Retinal pigment epithelial cell (primary cell): ENCODE results near the gene CELSR3.

Experiments
- DNase-seq: peaks from one replicate; pipeline ENCODE4 v3.0.0-alpha.2; 2010; ENCODE audit warnings: low read depth
- H3K4me3 ChIP-seq: 2 replicates; pipeline ENCODE4 v1.5.1; 2011; ENCODE audit warnings: mild to moderate bottlenecking, low read length, control low read depth, moderate library complexity
- CTCF ChIP-seq: conservative IDR thresholded peaks from 2 replicates; pipeline ENCODE4 v1.5.1; 2011; ENCODE audit warnings: low read depth, low read length, control low read depth, inconsistent platforms

CELSR3 gene

DNA sequence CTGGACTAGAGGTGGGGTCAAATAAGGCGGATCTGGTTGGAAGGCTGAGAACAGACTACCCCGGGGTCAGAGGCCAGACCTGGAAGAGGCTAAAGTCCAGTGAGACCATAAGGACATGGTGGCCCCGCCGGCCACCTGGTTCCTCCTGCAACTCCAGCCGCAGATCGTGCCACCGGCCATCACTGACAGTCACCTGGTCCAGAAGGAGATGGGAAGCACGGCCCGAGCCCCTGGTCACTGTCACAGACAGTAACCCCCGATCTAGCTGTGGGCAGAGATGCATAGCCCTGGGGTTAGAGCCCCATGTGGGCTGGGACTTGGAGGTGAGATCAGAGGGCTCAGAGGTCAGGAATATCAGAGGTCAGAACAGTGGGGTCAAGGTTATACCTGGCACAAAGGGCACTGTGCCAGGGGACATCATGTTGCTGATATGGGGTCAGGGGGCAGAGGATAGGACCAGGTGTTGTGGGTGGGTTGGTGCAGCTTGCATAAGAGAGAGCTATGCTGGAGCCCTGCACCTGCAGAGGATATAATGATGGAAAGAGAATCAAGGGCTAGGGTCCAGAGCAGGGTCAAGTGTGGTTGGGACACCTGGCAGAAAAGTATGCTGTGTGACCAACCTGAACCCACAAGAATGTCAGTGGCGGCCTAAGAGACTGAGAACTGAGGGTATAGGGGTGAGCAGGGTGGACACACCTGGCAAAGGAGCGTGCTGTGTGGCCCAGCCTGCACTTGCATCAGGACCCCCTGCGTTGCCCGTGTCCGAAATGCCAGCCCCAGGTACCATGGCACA, 9.6 kb downstream of the CELSR3 start:
- DNase-seq: no peak
- H3K4me3 ChIP-seq: no peak overlapping the region
- no peak for TF ChIP-seq CTCF

DNA sequence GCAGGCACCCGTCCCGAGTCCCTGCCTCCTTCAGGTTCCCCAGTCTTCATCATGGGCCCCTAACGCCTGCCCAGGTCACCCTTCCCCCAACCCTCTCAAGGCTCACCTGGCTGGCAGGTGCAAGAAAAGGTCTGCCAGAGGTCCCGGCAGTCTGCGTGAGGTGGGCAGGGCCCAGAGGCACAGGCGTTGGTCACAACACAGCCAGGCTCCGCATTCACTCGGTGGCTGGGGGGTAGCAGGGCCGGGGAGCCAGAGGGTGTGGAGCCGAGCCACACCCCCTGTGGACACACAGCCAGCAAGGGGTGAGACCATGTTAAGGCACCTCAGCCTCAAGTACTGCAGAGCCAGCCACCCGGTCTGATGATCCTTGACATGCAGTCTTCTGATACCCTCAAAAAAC, 10.9 kb downstream of the CELSR3 start:
- no peak for TF ChIP-seq CTCF
- no peak for DNase-seq
- H3K4me3 ChIP-seq: no peak overlapping the region

DNA sequence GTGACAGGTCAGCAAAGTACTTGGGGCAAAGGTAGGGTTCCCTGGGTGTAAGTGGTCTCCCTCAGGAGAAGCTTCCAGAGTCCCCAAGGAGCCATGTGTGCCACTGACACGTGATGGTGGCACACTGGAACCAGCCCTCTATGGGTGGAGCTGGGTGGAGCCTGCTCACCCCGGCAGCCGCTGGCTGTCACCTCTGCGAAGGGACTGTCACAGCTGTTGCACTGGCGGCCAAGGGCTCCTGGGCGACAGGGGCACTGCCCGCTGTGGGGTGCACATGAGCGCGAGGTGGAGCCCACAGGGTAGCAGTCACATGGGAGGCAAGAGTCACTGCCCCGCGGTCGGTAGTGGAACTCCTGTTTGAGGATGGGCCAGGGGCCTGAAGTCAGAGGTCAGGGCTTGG, 12.0 kb downstream of the CELSR3 start:
- no peak overlapping the region for H3K4me3 ChIP-seq
- TF ChIP-seq CTCF: no peak
- no peak for DNase-seq

- no peak for TF ChIP-seq CTCF
- no peak overlapping the region for H3K4me3 ChIP-seq
- no peak for DNase-seq
Observed at GRCh38 chr3:48648188-48648850, 14.4 kb downstream of the CELSR3 start.

DNA sequence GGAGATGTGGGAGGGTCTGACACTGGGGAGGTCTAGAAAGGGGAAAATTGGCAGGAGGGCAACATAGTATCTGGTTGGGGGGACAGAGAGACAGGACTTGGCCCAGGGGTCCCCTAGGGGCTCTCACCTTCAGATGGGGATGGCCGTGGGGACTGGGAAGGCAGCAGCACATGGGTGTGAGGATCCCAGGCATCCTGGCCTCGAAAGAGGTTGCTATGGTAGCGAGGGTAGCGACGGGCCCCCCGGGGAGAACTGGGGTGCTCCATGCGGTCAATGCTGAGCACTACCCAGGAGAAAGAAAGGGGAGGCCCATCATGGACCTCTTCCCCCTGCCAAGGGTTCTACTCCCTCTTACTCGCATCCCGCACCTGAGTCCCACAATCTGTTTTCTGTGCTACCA, 15.0 kb downstream of the CELSR3 start:
- no peak for DNase-seq
- no peak for TF ChIP-seq CTCF
- H3K4me3 ChIP-seq: no peak overlapping the region

DNA sequence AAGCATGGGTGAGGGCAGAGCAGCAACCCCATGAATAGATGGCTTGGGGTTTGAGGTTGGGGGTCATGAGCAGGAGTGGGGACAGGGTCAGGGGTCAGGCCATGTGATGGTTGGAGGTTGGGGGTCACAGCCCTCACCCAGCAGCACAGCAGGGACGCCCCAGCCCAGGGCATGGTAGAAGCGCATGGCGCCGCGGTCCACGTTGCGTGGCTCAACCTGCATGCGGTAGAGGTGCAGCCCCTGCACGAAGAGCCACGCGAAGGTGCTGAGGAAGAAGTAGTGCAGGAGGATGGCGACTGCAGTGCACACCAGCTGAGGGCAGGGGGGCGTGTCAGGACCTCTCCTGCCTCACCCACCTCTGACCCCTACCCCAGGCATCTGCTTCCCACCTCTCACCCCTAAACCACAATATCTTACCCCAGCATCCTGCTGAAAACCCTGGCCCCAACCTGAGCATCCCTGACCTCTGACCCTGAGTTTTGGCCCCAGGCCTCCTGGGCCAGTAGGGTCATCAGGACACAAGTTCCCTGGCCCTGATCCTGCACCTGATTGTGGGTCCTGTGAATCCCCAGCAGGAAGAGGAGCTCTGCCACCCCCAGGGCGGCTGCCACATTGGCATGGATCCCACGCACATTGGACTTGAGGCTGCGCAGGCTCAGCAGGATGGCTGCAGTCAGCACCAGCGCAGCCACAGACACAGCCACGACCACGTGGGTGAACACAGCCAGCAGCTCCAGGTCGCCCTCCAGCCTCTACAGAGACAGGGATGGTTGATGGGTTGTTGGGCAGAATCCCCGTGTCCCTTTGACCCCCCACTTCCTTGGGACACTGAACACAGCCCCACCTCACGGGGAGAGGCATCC, 17.6 kb downstream of the CELSR3 start:
- DNase-seq: no peak
- no peak for TF ChIP-seq CTCF
- no peak overlapping the region for H3K4me3 ChIP-seq
